ENCODE data around the gene MFN1.

MFN1 gene

GRCh38 chr3:179322286-179323196 is 25.0 kb upstream of the MFN1 start, which contains the start of gene ZNF639:
Gene ZNF639 (plus strand): TSS chr3:179323031. CDS start chr3:179328294, 5,263 bp downstream.
- Mint-ChIP-seq H3K27ac (peak within 1 kb of the TSS; percentile 89), H3K36me3 (ENCODE audit: low read depth) (peaks cover 14% of the 10 kb centered on the region), H3K9me3 (no peaks in the 10 kb centered on the region), H3K4me1 (ENCODE audit: low read depth) (peaks cover 31% of the 10 kb centered on the region), H3K27me3 (no peaks in the 10 kb centered on the region), H3K4me3 (peak within 1 kb of the TSS; percentile 83)
- intact Hi-C loops (cut with micrococcal nuclease): loop anchor here (1.0 to 2.0 kb wide), 3 partner anchors 25 to 240 kb away; partner anchors contain the start of genes ACTL6A and MFN1

DNA sequence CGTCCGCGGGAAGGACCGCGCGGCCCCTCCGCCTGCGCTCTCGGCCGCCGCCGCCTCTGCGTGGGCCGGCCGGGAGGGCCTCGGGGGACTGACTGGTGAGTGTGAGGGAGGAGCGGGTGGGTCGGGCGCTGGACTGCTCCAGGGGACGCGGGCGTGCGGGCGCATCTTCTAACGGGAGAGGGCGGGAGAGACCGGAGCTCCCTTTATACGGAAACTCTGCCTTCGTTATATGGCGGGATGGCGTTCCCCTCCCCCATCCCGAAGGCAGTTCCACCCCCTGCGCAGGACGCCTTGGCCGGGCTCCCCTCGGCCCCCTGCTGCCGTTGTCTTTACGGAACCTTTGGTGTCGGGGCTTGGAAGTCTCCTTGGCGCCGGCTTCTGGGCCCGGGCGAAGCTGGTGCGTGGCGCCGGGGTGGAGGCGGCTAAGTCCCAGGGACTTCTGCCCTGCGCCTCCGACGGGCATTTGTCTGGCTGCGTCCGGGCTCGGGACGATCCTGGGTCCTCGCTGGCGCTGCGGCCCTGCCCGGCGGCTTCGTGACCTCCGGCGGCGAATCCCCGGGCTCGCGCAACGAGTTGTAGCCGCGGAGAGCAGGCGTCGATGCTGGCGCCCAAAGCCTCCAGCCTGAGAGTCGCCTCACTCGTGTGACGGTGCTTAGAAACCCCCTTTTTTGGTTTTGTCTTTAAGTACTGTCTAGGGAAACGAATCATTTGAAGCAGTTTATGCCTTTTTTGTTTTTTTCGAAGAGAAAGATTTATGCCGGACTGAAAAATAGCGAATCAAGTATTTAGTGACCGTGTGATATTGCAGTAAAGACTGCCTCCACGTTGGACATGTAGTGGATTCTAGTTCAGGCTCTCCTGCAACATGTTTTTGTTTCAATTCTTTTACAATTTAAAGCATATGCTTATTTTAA is 24.1 kb upstream of the MFN1 start:
- intact Hi-C loops (cut with micrococcal nuclease): loop anchor here (2.0 kb wide), 2 partner anchors 177 to 239 kb away; partner anchors contain the start of gene ACTL6A
- Mint-ChIP-seq H3K4me3 (peak overlapping the region; percentile 83), H3K27ac (peak overlapping the region; percentile 89), H3K36me3 (ENCODE audit: low read depth) (peaks cover 19% of the 10 kb centered on the region), H3K4me1 (ENCODE audit: low read depth) (peaks cover 31% of the 10 kb centered on the region), H3K9me3 (no peaks in the 10 kb centered on the region), H3K27me3 (no peaks in the 10 kb centered on the region)

- H3K27me3 Mint-ChIP-seq: no peaks in the 10 kb centered on the region
- peak overlapping the region; percentile 89 for H3K27ac Mint-ChIP-seq
- peaks cover 28% of the 10 kb centered on the region for H3K36me3 Mint-ChIP-seq (ENCODE audit: low read depth)
- H3K4me1 Mint-ChIP-seq (ENCODE audit: low read depth): peaks cover 31% of the 10 kb centered on the region
- H3K9me3 Mint-ChIP-seq: no peaks in the 10 kb centered on the region
- peak overlapping the region; percentile 83 for H3K4me3 Mint-ChIP-seq
- intact Hi-C loops (cut with micrococcal nuclease): no loop called here
These were observed 23.2 kb upstream of the MFN1 start for GRCh38 chr3:179324270-179324754.

DNA sequence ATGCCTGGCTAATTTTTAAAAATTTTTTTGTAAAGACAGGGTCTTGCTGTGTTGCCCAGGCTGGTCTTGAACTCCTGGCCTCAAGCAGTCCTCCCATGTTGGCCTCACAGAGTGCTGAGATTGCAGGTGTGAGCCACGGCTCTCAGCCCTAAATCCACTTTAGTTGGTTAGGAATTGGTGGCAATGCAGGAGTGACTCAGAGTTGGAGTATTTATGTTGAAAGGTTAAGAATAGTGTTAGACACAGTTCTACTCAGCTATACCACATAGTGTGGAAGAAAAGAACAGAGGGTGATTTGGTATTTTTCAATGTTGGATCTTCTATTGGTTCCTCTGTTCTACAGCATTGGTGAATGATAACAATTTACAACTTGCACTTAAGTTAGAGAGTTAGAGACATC is 17.1 kb upstream of the MFN1 start:
- no peaks in the 10 kb centered on the region for H3K4me1 Mint-ChIP-seq (ENCODE audit: low read depth)
- no peak overlapping the region for H3K4me3 Mint-ChIP-seq
- no peaks in the 10 kb centered on the region for H3K9me3 Mint-ChIP-seq
- no peaks in the 10 kb centered on the region for H3K27me3 Mint-ChIP-seq
- intact Hi-C loops (cut with micrococcal nuclease): no loop called here
- peaks cover 66% of the 10 kb centered on the region for H3K36me3 Mint-ChIP-seq (ENCODE audit: low read depth)
- no peak overlapping the region for H3K27ac Mint-ChIP-seq

DNA sequence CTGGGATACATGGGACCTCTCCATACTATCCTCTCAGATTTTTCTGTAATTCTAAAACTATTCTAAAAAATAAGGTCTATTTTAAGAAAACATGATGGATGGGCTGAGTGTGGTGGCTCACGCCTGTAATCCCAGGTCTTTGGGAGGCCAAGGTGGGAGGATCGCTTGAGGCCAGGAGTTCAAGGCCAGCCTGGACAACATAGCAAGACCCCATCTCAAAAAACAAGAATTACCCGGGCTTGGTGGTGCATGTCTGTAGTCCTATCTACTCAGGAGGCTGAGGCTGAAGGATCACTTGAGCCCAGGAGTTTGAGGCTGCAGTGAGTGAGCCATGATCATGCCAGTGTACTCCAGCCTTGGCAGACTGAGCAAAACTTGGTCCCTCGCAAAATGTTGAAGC is 15.3 kb upstream of the MFN1 start:
- intact Hi-C loops (cut with micrococcal nuclease): no loop called here
- H3K4me1 Mint-ChIP-seq (ENCODE audit: low read depth): no peaks in the 10 kb centered on the region
- peaks cover 74% of the 10 kb centered on the region for H3K36me3 Mint-ChIP-seq (ENCODE audit: low read depth)
- no peaks in the 10 kb centered on the region for H3K9me3 Mint-ChIP-seq
- no peak overlapping the region for H3K27ac Mint-ChIP-seq
- H3K4me3 Mint-ChIP-seq: no peak overlapping the region
- H3K27me3 Mint-ChIP-seq: no peaks in the 10 kb centered on the region

DNA sequence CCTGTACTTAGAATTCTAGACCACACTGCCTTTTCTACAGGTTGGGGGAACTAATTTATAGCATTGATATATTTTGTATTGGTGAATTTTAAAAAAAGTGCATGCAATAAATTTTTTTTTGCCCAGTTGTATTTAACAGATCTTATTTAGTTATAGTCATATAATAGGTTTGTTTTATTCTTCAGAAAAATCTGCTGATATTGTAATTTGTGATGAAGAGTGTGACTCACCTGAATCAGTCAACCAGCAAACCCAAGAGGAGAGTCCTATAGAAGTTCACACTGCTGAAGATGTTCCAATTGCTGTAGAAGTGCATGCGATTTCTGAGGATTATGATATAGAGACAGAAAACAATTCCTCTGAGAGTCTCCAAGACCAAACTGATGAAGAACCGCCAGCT is 14.4 kb upstream of the MFN1 start:
- Mint-ChIP-seq H3K9me3 (no peaks in the 10 kb centered on the region), H3K4me1 (ENCODE audit: low read depth) (no peaks in the 10 kb centered on the region), H3K4me3 (no peak overlapping the region), H3K27ac (no peak overlapping the region), H3K36me3 (ENCODE audit: low read depth) (peaks cover 80% of the 10 kb centered on the region), H3K27me3 (no peaks in the 10 kb centered on the region)
- intact Hi-C loops (cut with micrococcal nuclease): no loop called here

GRCh38 chr3:179336345-179336929 is 11.1 kb upstream of the MFN1 start:
- no peaks in the 10 kb centered on the region for H3K27me3 Mint-ChIP-seq
- no peak overlapping the region for H3K27ac Mint-ChIP-seq
- no peak overlapping the region for H3K4me3 Mint-ChIP-seq
- no peaks in the 10 kb centered on the region for H3K4me1 Mint-ChIP-seq (ENCODE audit: low read depth)
- H3K9me3 Mint-ChIP-seq: no peaks in the 10 kb centered on the region
- intact Hi-C loops (cut with micrococcal nuclease): no loop called here
- peaks cover 51% of the 10 kb centered on the region for H3K36me3 Mint-ChIP-seq (ENCODE audit: low read depth)

DNA sequence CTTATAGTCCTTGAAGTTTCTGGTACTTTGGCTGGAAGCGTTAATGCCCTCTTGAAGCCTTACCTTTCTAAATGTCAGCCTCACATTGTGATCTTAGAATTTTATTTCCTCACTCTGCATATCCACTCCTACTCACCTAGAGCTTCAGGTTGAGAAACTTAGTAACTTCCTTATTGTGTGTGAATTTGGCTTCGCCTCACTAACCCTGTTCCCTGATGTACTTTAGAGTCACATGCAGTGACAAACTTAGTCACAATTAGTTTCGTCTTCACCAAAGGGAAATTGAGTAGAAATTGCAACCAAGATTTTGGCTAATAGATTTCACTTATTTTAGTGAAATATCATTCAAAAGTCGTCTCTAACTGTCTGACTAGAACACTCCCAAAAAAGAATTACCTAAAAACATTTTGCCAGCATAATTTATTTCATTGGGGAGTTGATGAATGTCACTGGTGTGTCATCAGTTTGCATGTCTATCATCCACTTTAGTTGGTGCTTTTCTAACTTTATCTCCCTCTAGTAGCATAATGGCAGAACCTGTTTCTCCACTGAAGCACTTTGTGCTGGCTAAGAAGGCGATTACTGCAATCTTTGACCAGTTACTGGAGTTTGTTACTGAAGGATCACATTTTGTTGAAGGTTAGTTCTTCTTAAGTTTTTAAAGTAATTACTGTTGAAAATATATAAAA is 960 bp downstream of the MFN1 start:
- peaks cover 18% of the 10 kb centered on the region for H3K4me1 Mint-ChIP-seq (ENCODE audit: low read depth)
- peaks cover 53% of the 10 kb centered on the region for H3K36me3 Mint-ChIP-seq (ENCODE audit: low read depth)
- H3K27me3 Mint-ChIP-seq: peaks cover 2% of the 10 kb centered on the region
- peak overlapping the region; percentile 98 for H3K4me3 Mint-ChIP-seq
- intact Hi-C loops (cut with micrococcal nuclease): loop anchor here (10.0 kb wide), 1 partner anchor 1256 kb away; the partner anchor contains the start of gene TTC14
- H3K27ac Mint-ChIP-seq: peak overlapping the region; percentile 94
- no peaks in the 10 kb centered on the region for H3K9me3 Mint-ChIP-seq

DNA sequence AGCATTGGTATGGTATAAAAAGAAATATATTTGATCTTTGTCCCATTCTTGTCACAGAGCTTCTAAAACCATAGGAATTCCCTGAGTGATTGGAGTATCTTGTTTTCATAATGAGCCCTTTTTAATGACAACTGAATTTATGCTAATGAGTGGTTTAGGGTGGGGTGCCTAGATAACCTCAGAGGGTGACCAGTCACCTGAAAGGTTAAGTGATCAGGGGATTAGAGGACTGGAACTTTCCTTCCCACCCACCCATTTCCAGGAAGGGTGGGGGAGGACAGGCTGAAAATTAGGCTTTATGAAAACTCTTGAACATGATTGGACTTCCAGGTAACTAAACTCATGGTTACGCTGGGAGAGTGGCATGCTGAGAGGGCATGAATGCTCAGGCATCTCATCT is 8.5 kb downstream of the MFN1 start:
- Mint-ChIP-seq H3K4me1 (ENCODE audit: low read depth) (peaks cover 8% of the 10 kb centered on the region), H3K4me3 (no peak overlapping the region), H3K36me3 (ENCODE audit: low read depth) (peaks cover 92% of the 10 kb centered on the region), H3K27ac (no peak overlapping the region), H3K9me3 (no peaks in the 10 kb centered on the region), H3K27me3 (no peaks in the 10 kb centered on the region)
- intact Hi-C loops (cut with micrococcal nuclease): no loop called here

GRCh38 chr3:179363332-179363731 is 15.8 kb downstream of the MFN1 start:
- H3K4me3 Mint-ChIP-seq: no peak overlapping the region
- no peaks in the 10 kb centered on the region for H3K4me1 Mint-ChIP-seq (ENCODE audit: low read depth)
- no peaks in the 10 kb centered on the region for H3K27me3 Mint-ChIP-seq
- H3K9me3 Mint-ChIP-seq: no peaks in the 10 kb centered on the region
- intact Hi-C loops (cut with micrococcal nuclease): no loop called here
- H3K36me3 Mint-ChIP-seq (ENCODE audit: low read depth): peaks cover 77% of the 10 kb centered on the region
- no peak overlapping the region for H3K27ac Mint-ChIP-seq

DNA sequence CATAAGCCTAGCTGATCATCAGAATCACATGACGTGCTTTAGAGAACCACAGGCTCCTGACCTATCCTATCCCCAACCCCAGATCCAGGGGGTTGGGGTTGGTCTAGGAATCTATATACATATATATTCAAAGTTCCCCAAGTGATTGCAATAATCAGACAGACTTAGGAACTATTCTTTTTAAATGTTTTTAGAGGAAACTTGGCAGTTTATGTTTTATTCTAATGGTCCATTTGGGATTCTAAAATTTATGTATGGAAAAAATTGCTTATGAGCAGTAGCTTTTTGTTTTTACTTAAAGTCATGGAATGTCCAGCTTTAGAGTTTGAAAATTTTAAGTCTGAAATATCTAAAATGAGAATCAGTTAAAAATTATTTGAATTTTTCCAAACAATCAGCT is 22.1 kb downstream of the MFN1 start:
- no peaks in the 10 kb centered on the region for H3K9me3 Mint-ChIP-seq
- H3K27me3 Mint-ChIP-seq: no peaks in the 10 kb centered on the region
- no peak overlapping the region for H3K27ac Mint-ChIP-seq
- intact Hi-C loops (cut with micrococcal nuclease): no loop called here
- no peak overlapping the region for H3K4me3 Mint-ChIP-seq
- H3K36me3 Mint-ChIP-seq (ENCODE audit: low read depth): peaks cover 49% of the 10 kb centered on the region
- H3K4me1 Mint-ChIP-seq (ENCODE audit: low read depth): no peaks in the 10 kb centered on the region

- no peaks in the 10 kb centered on the region for H3K9me3 Mint-ChIP-seq
- no peak overlapping the region for H3K4me3 Mint-ChIP-seq
- H3K36me3 Mint-ChIP-seq (ENCODE audit: low read depth): peaks cover 51% of the 10 kb centered on the region
- no peak overlapping the region for H3K27ac Mint-ChIP-seq
- H3K27me3 Mint-ChIP-seq: no peaks in the 10 kb centered on the region
- intact Hi-C loops (cut with micrococcal nuclease): no loop called here
- H3K4me1 Mint-ChIP-seq (ENCODE audit: low read depth): no peaks in the 10 kb centered on the region
These were observed 26.4 kb downstream of the MFN1 start for GRCh38 chr3:179373938-179374337.

Data from dendritic cell treated with granulocyte-macrophage colony-stimulating factor and Interleukin-4, amounts not matched to agents 40 ng/mL and 50 ng/mL, for 4 days (primary cell).